ENCODE results near the gene AQP1.

AQP1 gene

GRCh38 chr7:30896036-30896435 is 15.6 kb upstream of the AQP1 start:
- Histone ChIP-seq H3K9ac (no peak overlapping the region), H3K4me3 (no peak overlapping the region), H3K36me3 (no peaks in the 10 kb centered on the region), H3K27ac (no peak overlapping the region), H4K20me1 (no peaks in the 10 kb centered on the region), H3K27me3 (no peaks in the 10 kb centered on the region), H3K4me1 (peaks cover 97% of the 10 kb centered on the region), H3K9me3 (peaks cover 12% of the 10 kb centered on the region), H3K4me2 (peak overlapping the region; percentile 71)
- TF ChIP-seq Cebpa-rat (IDR thresholded peaks at IDR 0.05): no peak

DNA sequence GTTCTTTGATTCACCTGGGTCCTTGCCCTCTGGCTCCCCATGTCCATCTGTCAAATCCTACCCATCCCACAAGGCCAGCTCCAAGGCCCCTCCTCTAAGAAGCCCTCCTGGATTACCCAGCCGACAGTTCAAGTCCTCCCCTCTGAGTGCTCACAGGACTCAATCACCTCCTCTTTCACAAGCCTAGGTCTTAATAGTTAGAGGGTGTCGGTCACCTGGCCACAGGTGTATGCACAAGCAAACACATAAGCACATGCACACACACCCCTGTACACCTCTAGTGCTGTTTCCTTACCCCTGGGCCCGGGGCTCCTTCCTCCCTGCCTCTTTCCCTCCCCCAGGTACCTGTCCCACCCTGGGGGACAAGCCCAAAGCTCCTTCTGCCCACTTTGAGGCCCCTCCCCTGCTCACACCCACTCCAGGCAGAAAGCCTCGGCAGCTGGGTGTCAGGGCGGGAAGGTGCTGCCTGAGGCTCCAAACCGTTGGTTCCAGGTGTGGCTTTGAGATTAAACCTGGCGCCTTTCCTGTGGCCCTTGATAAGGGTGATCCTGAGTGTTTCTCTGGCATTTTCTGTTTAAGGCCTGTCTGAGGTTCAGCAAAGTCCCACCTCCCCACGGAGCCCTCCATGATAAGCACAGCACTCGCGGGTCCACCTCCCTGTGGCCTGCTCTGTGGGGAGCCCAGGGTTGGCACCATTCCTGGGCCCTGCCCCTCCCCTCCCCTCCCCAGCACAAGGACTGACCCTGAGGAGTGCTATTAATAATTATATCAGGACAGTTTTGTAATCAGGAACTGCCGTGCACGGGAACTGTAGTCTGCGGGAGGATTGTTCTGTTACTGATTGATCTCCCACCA is 14.6 kb upstream of the AQP1 start:
- H3K9ac ChIP-seq: no peak overlapping the region
- no peak for TF ChIP-seq Cebpa-rat (IDR thresholded peaks at IDR 0.05)

DNA sequence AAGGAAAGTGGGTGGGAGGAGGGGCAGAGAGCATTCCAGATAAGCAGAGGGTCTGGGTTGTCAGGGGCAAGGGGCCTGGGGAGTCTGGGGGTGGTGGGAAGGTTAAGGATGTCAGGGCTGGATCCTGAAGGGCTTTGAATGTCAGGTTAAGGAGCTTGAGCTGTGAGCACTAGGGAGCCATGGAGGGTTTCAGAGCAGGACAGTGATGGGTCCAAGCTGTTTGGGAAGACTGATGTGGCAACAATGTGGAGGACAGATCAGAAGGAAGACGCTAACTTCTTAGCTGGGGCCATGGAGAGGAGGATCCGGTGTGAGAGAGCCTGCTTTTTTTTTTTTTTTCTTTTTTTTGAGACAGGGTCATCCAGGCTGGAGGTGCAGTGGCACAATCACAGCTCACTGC is 13.9 kb upstream of the AQP1 start:
- TF ChIP-seq Cebpa-rat (IDR thresholded peaks at IDR 0.05): no peak
- Histone ChIP-seq H3K4me2 (peak overlapping the region; percentile 76), H3K9me3 (no peaks in the 10 kb centered on the region), H3K36me3 (no peaks in the 10 kb centered on the region), H4K20me1 (no peaks in the 10 kb centered on the region), H3K27me3 (no peaks in the 10 kb centered on the region), H3K4me1 (peaks cover 96% of the 10 kb centered on the region), H3K9ac (no peak overlapping the region; the same call in 1 of the 2 replicates), H3K27ac (0 out of 2 replicates have a peak overlapping the region, but pooled peaks have one; percentile 23), H3K4me3 (no peak overlapping the region)

More for the DNA sequence above, 14.6 kb upstream of the AQP1 start:
- H3K4me3 ChIP-seq: no peak overlapping the region
- peak overlapping the region; percentile 71 for H3K4me2 ChIP-seq
- 0 out of 2 replicates have a peak, but pooled peaks cover 2% of the 10 kb centered on the region for H3K9me3 ChIP-seq
- no peak overlapping the region for H3K27ac ChIP-seq
- peaks cover 96% of the 10 kb centered on the region for H3K4me1 ChIP-seq
- no peaks in the 10 kb centered on the region for H3K27me3 ChIP-seq
- no peaks in the 10 kb centered on the region for H3K36me3 ChIP-seq
- H4K20me1 ChIP-seq: no peaks in the 10 kb centered on the region

GRCh38 chr7:30898411-30898810 is 13.2 kb upstream of the AQP1 start:
- no peaks in the 10 kb centered on the region for H3K27me3 ChIP-seq
- no peak for TF ChIP-seq Cebpa-rat (IDR thresholded peaks at IDR 0.05)
- no peaks in the 10 kb centered on the region for H3K9me3 ChIP-seq
- H3K4me3 ChIP-seq: no peak overlapping the region
- H3K36me3 ChIP-seq: no peaks in the 10 kb centered on the region
- H4K20me1 ChIP-seq: no peaks in the 10 kb centered on the region
- no peak overlapping the region; the same call in 1 of the 2 replicates for H3K9ac ChIP-seq
- peaks cover 96% of the 10 kb centered on the region for H3K4me1 ChIP-seq
- H3K27ac ChIP-seq: peak overlapping the region; percentile 23; the same call in 1 of the 2 replicates
- peak overlapping the region; percentile 76 for H3K4me2 ChIP-seq

GRCh38 chr7:30899066-30899465 is 12.6 kb upstream of the AQP1 start:
- H3K9me3 ChIP-seq: no peaks in the 10 kb centered on the region
- H3K36me3 ChIP-seq: no peaks in the 10 kb centered on the region
- H3K27me3 ChIP-seq: no peaks in the 10 kb centered on the region
- H3K4me1 ChIP-seq: peaks cover 96% of the 10 kb centered on the region
- peak overlapping the region; percentile 76; the same call in 1 of the 2 replicates for H3K4me2 ChIP-seq
- no peak overlapping the region for H3K4me3 ChIP-seq
- no peak for TF ChIP-seq Cebpa-rat (IDR thresholded peaks at IDR 0.05)
- H3K9ac ChIP-seq: no peak overlapping the region
- H4K20me1 ChIP-seq: no peaks in the 10 kb centered on the region
- peak overlapping the region; percentile 23; the same call in 1 of the 2 replicates for H3K27ac ChIP-seq

DNA sequence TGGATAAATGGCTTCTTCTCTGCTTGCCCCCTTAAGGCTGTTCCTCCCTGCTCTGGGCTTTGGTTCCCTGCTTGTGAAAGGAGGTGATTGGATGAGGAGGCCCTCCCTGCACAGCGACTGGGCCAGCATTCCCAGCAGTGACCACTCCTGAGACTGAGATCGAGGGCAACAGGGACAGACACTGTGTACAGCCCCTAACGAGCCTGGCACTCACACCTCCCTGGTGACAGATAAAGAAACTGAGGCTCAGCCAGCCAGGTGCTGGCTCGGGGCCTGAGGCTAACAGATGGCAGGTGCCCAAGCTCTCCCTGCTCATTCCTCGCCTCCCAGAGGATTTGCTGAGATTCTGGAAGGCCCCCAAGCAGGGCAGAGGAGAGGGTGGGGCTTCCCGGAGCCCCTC is 12.0 kb upstream of the AQP1 start:
- no peak for TF ChIP-seq Cebpa-rat (IDR thresholded peaks at IDR 0.05)
- Histone ChIP-seq H3K4me2 (peak overlapping the region; percentile 5; the same call in 1 of the 2 replicates), H3K36me3 (no peaks in the 10 kb centered on the region), H3K27ac (no peak overlapping the region), H3K4me1 (peaks cover 96% of the 10 kb centered on the region), H3K4me3 (no peak overlapping the region), H3K27me3 (no peaks in the 10 kb centered on the region), H3K9me3 (no peaks in the 10 kb centered on the region), H3K9ac (no peak overlapping the region), H4K20me1 (no peaks in the 10 kb centered on the region)

- Histone ChIP-seq H3K36me3 (no peaks in the 10 kb centered on the region), H3K9me3 (no peaks in the 10 kb centered on the region), H3K4me3 (no peak overlapping the region), H3K27me3 (no peaks in the 10 kb centered on the region), H3K4me1 (peaks cover 93% of the 10 kb centered on the region), H3K4me2 (peak overlapping the region; percentile 5; the same call in 1 of the 2 replicates), H4K20me1 (no peaks in the 10 kb centered on the region), H3K27ac (0 out of 2 replicates have a peak overlapping the region, but pooled peaks have one; percentile 26), H3K9ac (no peak overlapping the region)
- TF ChIP-seq Cebpa-rat (IDR thresholded peaks at IDR 0.05): no peak
Observed at GRCh38 chr7:30900053-30900452, 11.6 kb upstream of the AQP1 start.

- H4K20me1 ChIP-seq: no peaks in the 10 kb centered on the region
- no peaks in the 10 kb centered on the region for H3K36me3 ChIP-seq
- H3K4me1 ChIP-seq: peaks cover 89% of the 10 kb centered on the region
- H3K27ac ChIP-seq: 0 out of 2 replicates have a peak overlapping the region, but pooled peaks have one; percentile 26
- no peaks in the 10 kb centered on the region for H3K9me3 ChIP-seq
- no peak for TF ChIP-seq Cebpa-rat (IDR thresholded peaks at IDR 0.05)
- peak overlapping the region; percentile 24; the same call in 1 of the 2 replicates for H3K4me2 ChIP-seq
- no peak overlapping the region for H3K9ac ChIP-seq
- no peak overlapping the region for H3K4me3 ChIP-seq
- H3K27me3 ChIP-seq: no peaks in the 10 kb centered on the region
Observed at GRCh38 chr7:30900803-30901362, 10.8 kb upstream of the AQP1 start.

- TF ChIP-seq Cebpa-rat (IDR thresholded peaks at IDR 0.05): no peak
- H3K4me3 ChIP-seq: no peak overlapping the region
Observed at GRCh38 chr7:30901856-30902255, 9.8 kb upstream of the AQP1 start.

DNA sequence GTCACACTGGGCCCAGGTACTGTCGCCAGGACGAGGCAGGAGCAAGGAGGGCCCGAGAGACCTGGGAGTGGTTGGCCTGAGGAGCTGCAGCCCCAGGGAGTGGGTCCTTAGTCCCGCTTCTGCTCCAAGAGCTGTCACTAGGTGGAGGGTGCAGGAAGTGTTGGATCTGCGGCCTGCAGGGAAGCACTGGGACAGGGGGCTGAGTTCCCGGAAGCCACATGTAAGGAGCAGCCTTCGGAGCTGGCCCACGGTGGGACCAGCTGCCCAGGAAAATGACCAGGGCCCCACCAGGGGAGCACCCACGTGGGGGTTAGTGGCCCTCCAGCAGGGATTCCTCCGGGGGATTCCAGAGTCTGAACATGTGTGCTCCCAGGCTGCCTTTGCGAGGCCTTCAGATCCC is 9.2 kb upstream of the AQP1 start:
- H3K4me1 ChIP-seq: peaks cover 78% of the 10 kb centered on the region
- no peaks in the 10 kb centered on the region for H3K27me3 ChIP-seq
- H3K4me3 ChIP-seq: no peak overlapping the region
- peak overlapping the region; percentile 62 for H3K27ac ChIP-seq
- H3K36me3 ChIP-seq: no peaks in the 10 kb centered on the region
- no peaks in the 10 kb centered on the region for H4K20me1 ChIP-seq
- no peak overlapping the region for H3K9ac ChIP-seq
- TF ChIP-seq Cebpa-rat (IDR thresholded peaks at IDR 0.05): no peak
- H3K9me3 ChIP-seq: no peaks in the 10 kb centered on the region
- H3K4me2 ChIP-seq: peak overlapping the region; percentile 60

More at GRCh38 chr7:30901856-30902255, 9.8 kb upstream of the AQP1 start:
- Histone ChIP-seq H3K36me3 (no peaks in the 10 kb centered on the region), H3K9me3 (no peaks in the 10 kb centered on the region), H3K27me3 (no peaks in the 10 kb centered on the region), H4K20me1 (no peaks in the 10 kb centered on the region), H3K27ac (no peak overlapping the region), H3K4me2 (0 out of 2 replicates have a peak overlapping the region, but pooled peaks have one; percentile 24), H3K4me1 (peaks cover 84% of the 10 kb centered on the region), H3K9ac (no peak overlapping the region)
